RCC 7860 (cell line): Measurements from ENCODE around the gene HOXA10.

Source experiments
- DNase-seq: peaks from one replicate; pipeline ENCODE4 v3.0.0-alpha.2; 2015; ENCODE audit warnings: low spot score
- FAIRE-seq: peaks from 2 replicates; lab custom pipeline; 2012; peaks lifted over from hg19 to GRCh38; lab: Jason Lieb, UNC

HOXA10 gene

DNA sequence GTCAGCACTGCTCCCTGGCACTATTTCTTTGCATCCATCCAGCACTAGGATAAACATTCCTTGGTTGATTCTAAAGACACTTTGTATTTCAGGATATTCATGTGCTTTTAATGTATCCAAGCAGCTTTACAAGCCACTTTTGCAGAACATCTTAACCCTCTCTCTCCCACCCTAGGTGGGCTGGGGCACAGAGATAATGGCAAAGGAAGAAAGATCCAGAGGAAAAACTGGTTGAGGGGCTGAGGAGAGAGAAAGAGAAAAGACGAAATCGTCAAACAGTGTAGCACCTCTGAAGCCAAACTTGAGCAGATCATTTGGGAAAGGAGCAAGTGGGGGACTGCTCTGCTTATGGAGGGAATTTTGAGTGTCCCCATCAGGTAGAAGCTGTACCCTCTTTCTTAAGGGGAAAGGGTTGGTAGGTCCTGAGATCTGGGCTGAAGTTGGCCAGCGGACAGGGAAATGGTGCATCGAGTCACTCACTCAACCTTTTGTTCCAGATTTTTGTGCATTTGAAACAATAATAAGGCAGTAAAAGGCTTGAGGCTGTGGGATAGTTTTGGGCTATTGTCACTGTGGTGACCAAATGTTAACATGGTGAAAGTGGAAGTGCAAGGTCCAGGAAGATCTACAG, 30.0 kb upstream of the HOXA10 start:
- FAIRE-seq (no peak), DNase-seq (no peak)

DNA sequence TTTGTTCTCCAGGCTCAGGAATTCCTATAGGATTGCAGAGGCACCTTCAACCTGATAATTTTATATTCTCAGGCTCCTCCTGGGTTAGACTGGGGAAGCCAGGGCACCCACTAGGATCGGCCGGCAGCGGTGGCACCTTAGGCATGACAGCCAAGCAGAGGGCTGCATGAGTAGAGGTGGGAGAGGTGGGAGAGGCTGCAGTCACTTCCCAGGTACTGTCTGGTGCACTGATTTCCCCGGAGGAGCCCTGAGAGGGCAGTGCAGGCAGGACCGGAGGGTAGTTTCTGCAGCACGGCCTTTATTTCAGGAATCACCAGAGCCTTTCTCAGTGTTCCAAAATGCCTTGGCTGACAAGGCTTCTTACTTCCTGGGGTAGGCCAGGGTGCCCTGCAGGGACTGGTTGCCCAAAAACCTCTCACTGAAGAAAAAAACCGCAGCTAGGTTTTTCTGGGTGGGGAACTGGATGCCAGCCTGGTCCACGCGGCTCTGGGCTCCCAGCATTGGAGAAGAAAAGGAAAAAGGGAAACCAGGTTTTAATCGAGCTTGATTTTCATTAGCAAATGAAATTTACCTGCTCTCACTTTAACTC, 29.3 kb upstream of the HOXA10 start:
- FAIRE-seq, result no peak

DNA sequence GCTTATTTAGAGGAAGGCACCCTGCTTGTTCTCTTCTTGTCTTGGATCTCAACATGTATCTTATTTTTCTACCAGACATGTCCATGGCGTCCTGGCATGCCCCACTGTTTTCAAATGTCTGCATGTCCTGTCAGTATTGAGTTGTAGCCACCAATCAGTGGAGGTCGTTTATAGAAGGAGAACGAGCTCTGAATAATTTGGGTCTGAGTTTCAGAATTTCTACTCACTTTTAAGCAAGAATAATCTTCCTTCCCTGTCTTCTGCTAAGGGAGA, 28.7 kb upstream of the HOXA10 start:
- FAIRE-seq (no peak), DNase-seq (no peak)

More for the DNA sequence above, 29.3 kb upstream of the HOXA10 start:
- no peak for DNase-seq

DNA sequence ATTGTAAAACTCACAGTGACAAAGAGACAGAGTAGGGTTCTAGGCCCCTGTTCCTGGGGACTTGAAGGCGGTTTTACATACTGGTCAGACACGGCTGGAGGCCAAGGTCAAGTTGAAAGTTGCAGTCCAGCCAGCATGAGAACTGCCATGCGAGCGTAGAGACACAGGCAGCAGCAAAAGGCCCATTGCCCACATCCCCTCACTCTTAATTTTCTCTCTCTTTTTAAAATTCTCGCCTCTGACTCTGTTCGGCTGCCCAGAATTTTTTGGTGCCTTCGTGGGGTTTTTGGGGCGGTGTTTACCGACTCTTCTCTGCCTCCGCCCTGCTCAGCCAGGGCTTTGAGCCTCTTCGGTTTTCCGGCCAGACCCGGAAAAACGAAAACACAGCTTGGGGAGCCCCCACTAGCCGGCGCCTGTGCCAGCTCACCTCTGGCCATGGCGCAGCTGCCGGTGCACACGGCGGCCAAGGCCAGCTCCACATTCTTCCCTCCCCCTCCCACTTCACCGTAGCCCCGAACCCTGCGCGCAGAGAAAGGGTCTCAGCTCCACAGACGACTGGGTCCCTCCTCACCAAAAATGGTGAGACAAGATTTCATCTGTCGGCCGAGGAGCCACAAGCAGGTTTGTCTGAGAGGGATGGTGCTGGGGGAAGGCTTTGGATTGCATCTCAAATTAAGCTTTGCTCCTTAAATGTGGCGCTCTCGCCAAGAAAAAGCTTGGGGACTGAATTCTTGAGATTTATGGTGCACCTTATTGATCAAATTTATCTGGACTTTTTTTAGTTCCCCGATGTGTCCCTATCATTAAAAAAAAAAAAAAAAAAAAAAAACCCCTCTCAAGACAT, 28.1 kb upstream of the HOXA10 start:
- no peak for DNase-seq
- no peak for FAIRE-seq

DNA sequence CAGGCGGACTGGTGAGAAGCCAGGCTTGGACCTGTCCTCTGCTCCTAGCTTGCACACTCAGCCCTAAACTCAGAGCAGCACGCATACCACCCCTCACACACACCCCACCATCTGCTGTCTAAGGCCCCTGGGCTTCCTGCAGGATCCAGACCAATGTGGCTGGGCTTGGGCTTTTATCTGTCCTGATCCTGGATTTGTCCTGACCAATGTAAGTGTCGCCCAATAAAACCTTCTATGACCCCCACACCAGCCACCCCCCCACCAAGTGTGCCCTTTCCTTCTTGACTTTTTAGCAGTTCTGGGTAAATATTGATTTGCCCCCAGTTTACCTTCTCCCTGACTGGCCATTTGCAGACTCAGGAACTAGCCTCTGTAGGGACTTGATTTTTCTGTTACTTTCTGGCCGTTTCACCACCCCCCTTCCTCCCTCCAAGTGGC, 27.5 kb upstream of the HOXA10 start:
- FAIRE-seq (no peak), DNase-seq (no peak)

DNA sequence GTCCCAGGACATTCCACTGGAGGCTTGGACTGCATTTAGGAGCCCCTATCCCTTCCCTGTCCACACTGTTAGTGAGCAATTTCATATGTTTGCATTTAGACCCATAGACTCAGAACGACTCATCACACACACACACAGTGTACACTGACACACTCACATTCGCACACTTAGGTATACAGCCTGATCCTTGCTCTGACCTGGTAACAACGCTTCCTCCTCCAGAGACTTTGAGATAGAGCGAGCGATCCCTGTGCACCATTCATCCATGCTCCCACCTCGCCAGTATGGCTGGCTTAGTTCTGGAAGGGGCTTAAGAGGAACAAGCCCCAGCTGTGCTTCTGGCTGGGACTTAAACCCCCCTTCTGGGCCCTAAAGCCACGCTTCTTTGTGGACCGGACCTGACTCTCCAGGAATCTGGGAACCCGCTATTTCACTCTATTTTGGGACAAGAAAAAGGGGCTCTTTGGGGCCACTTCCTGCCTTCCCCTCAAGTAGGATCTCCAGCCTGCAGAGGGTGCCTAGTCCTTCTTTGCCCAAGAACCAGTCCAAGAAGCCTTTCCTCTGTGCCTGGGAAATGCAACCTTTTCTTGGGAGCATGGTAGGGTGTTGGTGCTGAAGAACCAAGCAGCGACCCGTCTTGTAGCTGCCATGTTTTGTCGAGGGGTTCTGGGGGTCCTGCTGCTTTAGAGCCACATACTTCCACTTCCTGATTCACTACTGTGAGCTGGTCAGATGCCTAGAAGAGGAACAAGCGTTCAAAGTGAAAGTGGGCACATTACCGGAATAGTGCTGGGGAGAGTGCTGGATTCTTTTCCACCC, 26.9 kb upstream of the HOXA10 start:
- DNase-seq, result no peak
- no peak for FAIRE-seq

DNA sequence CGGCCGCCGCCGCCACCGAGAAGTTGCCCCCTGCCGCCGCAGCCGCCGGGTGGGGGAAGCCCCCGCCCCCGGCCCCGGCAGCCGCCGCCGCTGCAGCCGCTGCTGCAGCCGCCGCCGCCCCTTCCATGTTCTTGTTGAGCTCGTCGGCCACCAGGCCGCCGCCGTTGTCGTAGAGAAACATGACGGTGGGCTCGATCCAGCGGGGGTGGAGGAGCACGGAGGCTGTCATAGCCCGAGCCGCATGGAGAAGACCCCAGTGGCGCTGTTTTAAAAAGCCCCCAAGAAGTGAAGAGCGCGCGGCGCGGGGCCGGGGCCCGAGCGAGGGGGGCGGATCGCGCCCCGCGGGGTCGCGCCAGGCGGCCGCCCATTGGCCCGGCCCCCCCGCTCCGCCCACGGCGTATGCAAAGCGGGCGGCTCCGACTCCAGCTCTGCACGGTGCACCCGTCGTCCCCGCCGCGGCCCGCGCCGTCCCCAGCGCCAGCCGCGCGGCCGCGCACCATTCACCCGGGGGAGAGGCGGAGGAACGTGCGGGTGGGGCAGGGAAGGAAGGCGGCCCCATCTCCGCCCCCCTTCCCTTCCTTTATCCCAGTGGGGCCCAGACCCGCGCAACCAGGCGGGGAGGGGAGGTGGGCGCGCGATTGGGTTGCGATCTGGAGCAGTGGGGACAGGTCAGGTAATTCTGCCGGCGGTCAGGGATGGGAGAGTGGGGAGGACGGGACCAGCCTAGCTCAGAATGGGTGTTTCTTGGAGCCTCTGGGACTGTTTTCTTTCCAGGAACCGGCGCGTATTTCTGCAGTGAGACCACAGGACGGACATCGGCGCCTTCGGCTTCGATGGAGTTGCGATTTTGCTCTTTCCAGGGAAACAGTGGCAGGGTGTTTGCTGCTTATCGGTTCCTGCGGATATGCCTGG, 26.0 kb upstream of the HOXA10 start, which contains the start of gene HOXA13:
Gene HOXA13, minus strand, starts transcription at position 243 of the 912 bp plus-strand sequence. Its CDS starts 14 bp downstream, at position 229.
- FAIRE-seq, result no peak
- no peak for DNase-seq

DNA sequence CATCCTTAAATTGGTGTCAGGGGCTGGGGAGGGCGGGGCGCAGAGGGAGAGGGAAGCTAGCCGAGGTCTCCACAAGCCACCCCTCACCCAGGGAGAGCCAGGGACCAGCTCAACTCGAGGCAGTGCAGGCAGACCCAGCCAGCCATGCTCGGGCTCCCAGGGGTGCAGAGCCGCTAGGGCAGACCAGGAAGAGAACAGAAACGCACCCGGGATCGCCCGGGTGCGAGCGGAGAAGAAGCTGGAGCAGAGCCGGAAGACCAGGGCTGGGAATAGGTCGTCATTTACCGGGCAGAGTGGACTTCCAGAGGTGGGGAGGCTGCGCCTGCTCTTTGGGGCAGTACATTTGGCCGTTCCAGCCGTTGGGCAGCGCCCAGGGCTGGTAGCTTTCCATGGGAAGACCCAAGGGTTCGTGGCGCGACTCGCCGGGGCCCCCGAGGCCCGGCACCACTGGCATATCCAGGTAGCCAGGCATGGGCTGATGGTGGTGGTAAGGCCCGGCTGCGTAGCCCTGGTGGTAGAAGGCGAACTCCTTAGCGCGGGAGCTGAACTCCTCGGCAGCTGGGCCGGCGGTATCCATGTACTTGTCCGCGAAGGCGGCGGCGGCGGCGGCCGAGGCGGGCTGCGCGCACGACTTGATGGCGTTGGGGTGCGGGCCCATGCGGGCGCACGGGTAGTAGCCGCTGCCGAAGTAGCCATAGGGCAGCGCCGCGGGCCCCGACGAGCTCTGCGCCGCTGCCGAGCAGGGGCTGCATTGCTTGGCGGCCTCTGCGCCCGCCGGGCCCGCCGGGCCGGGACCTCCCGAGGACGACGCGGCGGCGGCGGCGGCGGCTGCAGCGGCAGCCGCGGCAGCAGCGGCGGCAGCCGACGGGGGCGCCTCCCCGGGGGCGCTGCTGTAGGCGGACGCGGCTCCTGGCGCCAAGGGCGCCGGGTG, 25.0 kb upstream of the HOXA10 start:
- no peak for FAIRE-seq
- DNase-seq, result no peak

DNA sequence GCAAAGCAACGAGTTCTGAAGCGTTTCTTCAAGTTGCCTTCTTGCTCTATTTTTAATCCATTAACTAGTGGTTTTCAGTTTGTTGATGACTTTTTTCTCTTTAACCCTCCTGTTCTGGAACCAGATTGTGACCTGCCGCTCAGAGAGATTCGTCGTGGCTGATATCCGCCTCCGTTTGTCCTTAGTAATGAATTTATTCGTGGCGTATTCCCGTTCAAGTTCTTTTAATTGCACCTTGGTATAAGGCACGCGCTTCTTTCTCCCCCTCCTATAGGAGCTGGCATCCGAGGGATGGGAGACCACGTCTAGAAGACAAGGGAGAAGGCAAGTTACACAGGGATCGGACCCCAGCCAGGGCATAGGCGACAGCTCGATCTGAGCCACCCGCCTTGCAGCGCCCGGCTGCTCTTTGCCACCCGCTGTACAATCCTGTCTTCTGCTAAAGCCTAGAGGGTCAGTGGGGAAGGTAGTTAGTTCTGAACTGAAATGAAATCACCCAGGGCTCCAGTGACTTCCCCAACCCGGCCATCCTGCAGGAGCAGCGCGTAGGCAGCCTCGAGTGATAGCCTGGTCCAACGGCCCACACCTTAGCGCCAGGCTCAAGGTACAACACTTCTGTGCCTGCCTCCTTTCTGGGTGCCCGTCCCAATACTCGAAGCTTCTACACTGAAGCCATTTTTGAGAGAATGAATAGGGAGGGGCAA, 24.2 kb upstream of the HOXA10 start:
- FAIRE-seq (no peak), DNase-seq (no peak)

DNA sequence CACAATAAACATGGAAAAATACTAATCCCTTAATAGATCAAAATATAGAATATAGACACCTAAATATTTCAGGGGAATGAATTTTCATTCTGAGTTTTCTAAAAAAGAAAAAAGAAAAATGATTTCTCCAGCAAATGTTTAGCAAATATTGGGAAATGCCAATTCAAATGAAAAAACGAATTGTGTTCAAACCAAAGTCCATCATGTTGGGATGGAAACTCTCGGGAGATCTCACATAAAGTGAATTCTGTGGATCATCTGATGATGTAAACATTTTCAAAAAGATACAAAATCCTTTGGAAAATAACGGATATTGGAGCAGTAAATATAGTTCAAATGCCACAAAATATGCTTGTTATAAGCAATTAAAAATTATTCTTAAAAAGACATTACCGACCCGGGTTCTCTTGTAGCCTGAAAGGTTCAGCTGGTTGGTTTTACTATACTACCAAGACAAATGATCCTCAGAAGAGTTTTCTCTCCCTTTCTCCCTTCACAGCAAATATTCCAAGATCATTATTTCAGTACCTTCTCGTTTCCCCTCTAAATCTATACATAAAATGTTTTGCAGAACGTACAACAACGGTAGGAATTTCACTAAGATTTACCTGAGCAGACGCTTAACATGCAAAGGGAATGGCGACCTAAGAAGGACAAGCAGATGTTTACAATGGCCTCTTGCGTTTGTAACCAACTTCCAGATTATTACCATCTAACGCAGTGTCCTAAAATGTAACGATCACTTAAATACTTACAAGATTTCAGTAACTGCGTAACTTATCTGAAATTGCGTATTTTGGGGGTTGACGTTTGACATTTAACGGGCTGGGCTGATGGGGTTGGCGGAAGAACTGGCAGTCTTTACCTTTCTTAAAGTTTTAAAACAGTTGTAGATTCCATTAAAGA, 23.3 kb upstream of the HOXA10 start:
- FAIRE-seq, result no peak
- no peak for DNase-seq

DNA sequence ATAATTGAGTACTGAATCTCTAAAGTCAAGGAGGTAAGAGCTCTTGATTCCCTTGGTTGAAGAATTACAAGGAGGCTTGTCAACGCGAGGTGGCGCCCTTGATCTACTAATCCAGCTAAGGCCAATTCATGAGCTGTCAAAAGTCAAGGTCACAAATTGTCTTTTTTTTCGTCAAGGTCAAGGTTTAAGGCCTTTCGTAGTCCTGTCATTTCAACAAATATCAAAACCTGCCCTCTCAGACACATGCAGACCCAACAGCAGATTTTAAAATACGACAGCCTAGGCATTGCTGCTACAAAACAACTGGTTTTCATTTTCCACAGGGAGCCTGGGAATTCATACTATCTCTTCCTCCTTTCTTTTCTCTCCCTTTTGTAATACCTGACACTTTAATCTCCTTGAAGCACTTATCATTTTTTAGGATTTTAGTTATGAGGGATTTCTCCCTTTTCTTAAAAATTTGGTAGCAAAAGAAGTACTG, 22.2 kb upstream of the HOXA10 start:
- FAIRE-seq, result peak; percentile 77
- peak; percentile 43 for DNase-seq

DNA sequence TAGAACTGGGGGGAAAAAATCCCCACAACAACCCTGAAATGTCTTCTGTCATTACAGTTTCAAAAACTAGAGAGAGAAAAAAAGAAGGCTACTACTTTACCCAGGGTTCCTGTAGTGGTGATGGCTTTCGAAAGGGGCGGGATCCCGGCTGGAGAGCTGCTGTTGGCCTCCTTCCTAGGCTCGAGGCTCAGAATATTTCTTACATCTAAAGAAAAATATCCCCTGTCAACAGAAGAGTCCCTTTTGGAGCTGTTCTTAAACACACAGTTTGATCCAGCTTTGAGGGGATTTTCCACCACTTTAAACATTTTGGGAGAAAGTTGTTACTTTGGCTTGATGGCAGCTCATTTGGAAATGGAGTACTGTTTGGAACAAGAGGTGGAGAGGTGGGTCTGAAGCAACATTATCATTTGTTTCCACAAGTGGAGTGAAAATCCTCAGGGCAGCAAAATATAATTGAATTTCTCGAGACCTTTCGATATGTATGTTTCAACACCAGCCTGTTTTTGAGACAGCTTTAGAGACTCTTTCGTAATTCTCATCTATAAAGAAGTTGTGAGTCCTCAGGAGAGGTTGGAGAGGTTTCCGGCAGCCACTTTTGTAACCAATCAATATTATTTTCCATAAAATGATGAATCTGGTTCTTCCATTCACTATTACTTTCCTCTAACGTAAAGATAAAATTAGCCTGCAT, 20.7 kb upstream of the HOXA10 start:
- DNase-seq (no peak), FAIRE-seq (no peak)

DNA sequence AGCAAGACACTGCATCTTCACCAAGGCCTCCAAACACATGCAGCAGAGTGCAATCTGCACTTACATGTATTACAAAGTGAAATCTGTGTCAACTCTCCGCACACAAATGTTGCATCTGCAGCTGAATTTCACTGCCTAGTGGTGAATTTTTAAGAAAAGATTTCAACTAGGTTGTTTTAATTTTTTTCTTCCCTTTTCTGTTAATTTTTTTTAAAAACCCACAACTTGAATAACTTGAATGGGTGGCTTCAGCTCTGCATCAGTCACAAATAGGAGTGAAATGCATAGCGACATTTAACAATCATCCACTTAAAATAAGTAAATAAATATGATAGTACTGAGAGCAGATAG, 19.9 kb upstream of the HOXA10 start:
- DNase-seq, result no peak
- no peak for FAIRE-seq

DNA sequence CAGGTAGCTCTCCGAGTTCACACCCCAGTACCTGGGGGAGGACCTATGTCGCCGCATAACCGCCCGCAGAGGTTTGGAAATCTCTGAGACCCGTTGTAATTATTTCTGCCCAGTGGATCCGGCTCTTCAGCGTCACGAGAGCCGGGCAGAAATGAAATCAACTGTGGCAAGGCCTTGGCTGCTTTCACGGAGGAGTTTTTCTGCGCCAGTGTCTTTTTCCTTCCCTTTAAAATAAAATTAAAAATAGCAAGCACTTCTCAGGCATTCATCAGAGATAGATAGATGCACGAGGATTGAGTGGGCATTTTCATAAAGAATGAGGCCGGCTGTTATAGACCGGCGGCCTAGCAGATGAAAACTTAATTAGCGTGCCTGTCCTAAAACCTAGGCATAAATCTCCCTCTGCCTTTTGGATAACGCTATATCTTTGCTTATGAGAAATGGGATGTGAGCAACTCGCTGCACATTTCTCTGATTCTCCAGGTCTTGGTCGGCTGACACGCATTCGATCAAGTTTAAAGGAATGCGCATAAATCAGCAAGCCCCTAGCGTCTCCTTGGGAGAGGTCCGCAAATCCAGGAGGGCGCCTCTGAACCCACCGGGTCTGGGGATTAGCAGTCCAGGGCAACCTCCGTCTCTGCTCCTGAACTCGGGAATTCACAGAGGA, 19.3 kb upstream of the HOXA10 start:
- no peak for FAIRE-seq
- no peak for DNase-seq

DNA sequence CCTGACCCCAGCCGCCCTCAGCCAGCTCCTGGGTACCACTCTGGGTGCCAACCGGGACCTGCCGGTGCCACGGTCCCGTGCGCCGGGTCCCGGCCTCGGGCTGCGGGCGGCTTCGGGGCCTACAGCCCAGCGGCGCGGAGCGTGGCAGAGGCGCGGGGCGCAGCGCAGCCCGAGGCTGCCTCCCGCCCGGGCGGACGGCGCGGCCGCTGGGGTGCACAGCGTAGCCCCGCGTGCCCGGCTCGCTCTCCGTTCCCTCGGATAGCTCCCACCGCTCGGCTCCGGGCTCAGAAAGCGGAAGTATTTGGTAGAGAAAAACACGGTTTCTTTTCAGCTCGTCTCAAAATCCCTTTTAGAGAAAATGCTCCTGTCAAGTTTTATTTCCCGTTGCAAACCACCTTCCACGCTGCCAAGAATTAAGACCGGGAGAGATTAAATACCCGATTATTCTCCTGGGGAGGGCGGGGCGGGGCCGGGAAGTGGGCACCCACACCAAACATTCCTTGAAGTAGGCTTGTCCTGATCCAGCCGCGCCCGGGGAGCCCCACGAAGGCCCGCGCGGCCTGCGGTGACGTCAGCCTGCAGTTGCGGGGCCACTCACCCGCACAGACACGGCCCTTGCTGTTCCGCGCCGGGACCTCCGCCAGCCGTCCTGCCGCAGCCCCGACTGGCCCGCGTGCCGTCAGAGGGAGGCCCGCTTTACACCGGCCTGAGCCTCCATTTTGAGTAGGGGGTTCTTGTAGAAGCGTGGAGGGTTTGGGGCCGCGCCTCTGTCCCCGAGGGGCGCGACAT, 18.6 kb upstream of the HOXA10 start:
- FAIRE-seq (no peak), DNase-seq (no peak)
